Stimulated activated CD4-positive, alpha-beta T cell treated with anti-CD3 and anti-CD28 coated beads, Interleukin-4, amount 100 ng/mL, for 4 hours (primary cell): ENCODE data around the gene ZNF512.
"Not testable (repeated sequence)": the region's sequence is repeated elsewhere in the genome, so short reads cannot be mapped to it uniquely, and the experiment has no call there.

Experiments
- DNase-seq, 2 experiments: peaks; one replicate each; pipeline ENCODE4 v3.0.0-alpha.2; 2020

Gene ZNF512

GRCh38 chr2:27583390-27583915 lies 611 bp downstream of the ZNF512 start:
- no peak for DNase-seq

DNA sequence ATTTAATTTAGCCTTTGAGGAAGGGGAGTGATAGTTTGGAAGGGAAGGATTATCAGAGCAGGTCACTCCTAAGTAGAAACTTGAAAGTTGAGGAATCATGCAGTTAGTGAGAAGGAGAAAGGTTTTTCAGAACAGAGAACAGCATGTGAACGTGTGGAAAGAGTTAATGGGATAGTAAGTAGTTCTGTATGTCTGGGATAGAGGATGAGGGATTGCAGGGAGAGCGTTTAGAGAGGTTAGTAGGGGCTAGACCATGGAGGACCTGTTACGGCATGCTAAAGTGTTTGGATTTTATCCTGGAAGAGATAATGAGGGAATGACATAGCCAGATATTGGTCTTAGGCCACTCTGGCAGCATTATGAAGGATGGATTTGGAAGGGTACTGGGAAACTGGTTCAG lies 1.8 kb downstream of the ZNF512 start:
- no peak for DNase-seq

GRCh38 chr2:27587025-27587424 lies 4.2 kb downstream of the ZNF512 start:
- DNase-seq, result no peak

DNA sequence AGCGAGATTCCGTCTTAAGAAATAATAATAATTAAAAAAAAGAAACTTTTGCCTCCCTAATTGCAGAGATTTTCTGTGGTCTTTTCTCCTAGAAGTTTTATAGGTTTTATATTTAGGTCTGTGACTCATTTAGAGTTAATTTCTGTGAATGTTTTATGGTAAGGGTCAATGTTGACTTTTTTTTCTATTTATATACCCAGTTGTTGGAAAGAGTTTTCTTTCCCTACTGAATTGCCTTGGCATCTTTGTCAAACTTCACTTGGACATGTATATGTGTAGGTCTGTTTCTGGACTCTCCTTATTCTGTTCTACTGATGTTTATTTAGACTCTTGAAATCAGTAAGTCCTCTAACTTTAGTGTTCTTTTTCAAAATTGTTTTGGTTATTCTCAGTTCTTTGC lies 5.5 kb downstream of the ZNF512 start:
- no peak for DNase-seq

DNA sequence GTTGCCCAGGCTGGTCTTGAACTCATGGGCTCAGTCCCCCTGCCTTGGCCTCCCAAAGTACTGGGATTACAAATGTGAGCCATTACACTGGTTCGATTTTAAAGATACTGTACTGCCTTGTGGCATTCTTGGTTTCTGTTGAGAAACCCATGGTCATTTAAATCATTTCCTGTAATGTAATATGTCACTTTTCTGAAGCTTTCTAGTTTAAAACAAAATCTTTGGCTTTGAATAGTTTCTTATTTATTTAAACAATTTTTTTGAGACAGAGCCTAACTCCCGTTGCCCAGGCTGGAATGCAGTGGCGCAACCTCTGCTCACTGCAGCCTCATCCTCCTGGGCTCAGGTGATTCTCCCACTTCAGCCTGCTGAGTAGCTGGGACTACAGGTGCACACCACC lies 8.9 kb downstream of the ZNF512 start:
- no peak for DNase-seq

DNA sequence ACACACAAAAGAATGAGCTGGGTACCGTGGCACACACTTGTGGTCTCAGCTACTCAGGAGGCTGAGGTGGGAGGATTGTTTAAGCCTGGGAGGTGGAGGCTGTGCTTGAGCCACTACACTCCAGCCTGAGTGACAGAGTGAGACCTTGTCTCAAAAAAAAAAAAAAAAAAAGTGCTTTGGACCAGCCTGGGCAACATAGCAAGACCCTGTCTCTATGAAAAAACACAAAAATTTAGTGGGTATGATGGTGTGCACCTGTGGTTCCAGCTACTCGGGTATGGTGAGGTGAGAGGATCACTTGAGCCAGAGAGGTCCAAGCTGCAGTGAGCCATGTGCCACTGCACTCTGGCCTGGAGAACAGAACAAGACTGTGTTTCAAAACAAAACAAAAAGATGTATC lies 10.4 kb downstream of the ZNF512 start:
- no peak for DNase-seq

- not testable (repeated sequence) for DNase-seq
These were observed 11.3 kb downstream of the ZNF512 start for GRCh38 chr2:27594020-27594703.

GRCh38 chr2:27595412-27595811 lies 12.6 kb downstream of the ZNF512 start:
- not testable (repeated sequence) for DNase-seq

- DNase-seq, result no peak
These were observed 13.8 kb downstream of the ZNF512 start for GRCh38 chr2:27596627-27597026.

DNA sequence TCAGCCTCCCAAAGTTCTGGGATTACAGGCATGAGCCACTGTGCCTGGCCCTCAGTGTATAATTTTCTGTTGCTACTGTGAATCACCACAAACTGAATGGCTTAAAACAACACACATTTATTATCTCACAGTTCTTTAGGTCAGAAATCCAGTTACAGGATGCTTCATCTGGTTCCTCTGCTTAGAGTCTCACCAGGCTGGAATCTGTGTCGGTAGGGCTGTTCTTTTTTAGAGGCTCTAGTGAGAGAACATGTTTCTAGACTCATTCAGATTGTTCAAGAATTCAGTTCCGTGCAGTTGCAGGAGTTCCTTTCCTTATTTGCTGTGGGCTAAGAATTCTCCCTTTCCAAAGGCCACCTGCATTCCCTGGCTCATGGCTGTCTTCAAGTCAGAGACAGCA lies 23.8 kb downstream of the ZNF512 start:
- DNase-seq, result no peak

- no peak for DNase-seq
These were observed 31.1 kb downstream of the ZNF512 start for GRCh38 chr2:27613985-27614384.

GRCh38 chr2:27615316-27615715 lies 32.5 kb downstream of the ZNF512 start:
- no peak for DNase-seq

DNA sequence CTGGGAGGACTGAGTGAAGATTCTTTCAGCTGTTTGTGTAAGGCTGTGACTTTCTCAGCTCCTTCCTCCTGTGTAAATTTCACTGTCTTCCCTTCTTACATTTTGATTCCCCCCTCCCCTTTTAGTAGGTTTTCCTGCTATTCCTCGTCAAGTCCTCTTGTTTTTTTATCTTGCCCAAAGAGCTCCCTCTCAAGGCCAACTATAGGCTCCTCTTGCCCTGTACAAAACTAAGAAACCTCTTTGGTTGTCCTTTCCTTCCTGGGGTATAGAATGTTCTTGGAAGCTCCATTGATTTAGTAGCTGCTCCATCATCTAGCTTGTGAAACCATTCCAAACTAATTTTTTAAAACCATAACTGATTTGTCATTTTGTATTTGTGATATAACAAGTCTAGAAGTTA lies 38.7 kb downstream of the ZNF512 start:
- DNase-seq, result no peak

- DNase-seq, result no peak
These were observed 40.1 kb downstream of the ZNF512 start for GRCh38 chr2:27622921-27623384.

GRCh38 chr2:27624943-27625342 lies 42.1 kb downstream of the ZNF512 start:
- DNase-seq, result no peak

GRCh38 chr2:27626323-27626722 lies 43.5 kb downstream of the ZNF512 start:
- DNase-seq, result not testable (repeated sequence)

- DNase-seq, result not testable (repeated sequence)
These were observed 44.1 kb downstream of the ZNF512 start for GRCh38 chr2:27626921-27627320.

- DNase-seq, result no peak
These were observed 45.3 kb downstream of the ZNF512 start for GRCh38 chr2:27627963-27628766.

GRCh38 chr2:27628767-27629709 lies 46.2 kb downstream of the ZNF512 start, which contains the start of the genes CCDC121 and GPN1:
TSS of gene CCDC121 (minus strand) at chr2:27629012. CDS start at chr2:27627799, 1,213 bp downstream.
TSS of gene GPN1 (plus strand) at chr2:27629050. CDS start at chr2:27629059, 9 bp downstream.
- DNase-seq, result peak; percentile 87 to 96

- DNase-seq, result not testable (repeated sequence)
These were observed 47.4 kb downstream of the ZNF512 start for GRCh38 chr2:27630257-27630656.

DNA sequence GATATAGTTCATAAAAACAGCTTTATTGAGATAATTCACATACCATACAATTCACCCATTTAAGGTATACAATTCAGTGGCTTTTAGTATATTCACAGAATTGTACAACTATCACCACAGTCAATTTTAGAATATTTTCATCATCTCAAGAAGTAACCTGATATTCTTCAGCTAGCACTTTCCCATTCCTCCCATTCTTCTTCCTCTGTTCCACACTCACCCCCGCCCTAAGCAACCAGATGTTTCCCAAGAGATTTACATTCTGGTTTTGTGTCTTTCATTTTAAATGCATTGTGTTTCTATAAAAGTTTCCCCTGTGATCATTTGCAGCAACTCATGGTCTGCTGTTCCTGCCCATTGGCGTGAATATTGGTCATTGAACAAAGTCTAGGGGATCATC lies 51.4 kb downstream of the ZNF512 start:
- DNase-seq, result no peak

DNA sequence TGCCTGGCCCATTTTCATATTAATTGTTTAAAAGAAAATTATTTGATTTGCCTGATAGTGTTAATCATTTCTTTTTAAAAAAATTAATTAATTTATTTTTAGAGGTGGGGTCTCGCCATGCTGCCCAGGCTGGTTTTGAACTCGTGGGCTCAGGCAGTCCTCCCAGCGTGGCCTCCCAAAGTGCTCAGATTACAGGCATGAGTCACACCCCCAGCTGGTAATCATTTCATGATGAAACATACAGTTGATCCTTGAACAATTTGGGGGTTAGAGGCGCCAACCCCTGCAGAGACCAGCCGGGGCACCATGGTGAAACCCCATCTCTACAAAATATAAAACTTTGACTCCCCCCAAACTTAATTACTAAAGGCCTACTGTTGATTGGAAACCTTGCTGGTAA lies 53.9 kb downstream of the ZNF512 start:
- DNase-seq, result no peak
